GM18499 (cell line): Measurements from ENCODE around the gene NDC1.

Experiments used
- ATAC-seq: cut with Tn5 transposase; IDR thresholded peaks from one replicate; pipeline ENCODE4 v1.9.1; 2021; ENCODE audit warnings: moderate number of reproducible peaks; ENCODE audit not compliant: insufficient read depth, unreplicated experiment

Gene NDC1

GRCh38 chr1:53734650-53735211, 103.4 kb downstream of the NDC1 start:
- ATAC-seq: no peak

- ATAC-seq: no peak
Measured at GRCh38 chr1:53733975-53734649, 104.0 kb downstream of the NDC1 start.

GRCh38 chr1:53733447-53733931, 104.6 kb downstream of the NDC1 start:
- ATAC-seq: no peak

- no peak for ATAC-seq
Measured at GRCh38 chr1:53732912-53733317, 105.2 kb downstream of the NDC1 start.

- ATAC-seq: no peak
Measured at GRCh38 chr1:53732409-53732808, 105.7 kb downstream of the NDC1 start.

GRCh38 chr1:53731779-53732305, 106.3 kb downstream of the NDC1 start:
- no peak for ATAC-seq

- no peak for ATAC-seq
Measured at GRCh38 chr1:53731043-53731600, 107.0 kb downstream of the NDC1 start.

GRCh38 chr1:53730224-53730865, 107.8 kb downstream of the NDC1 start:
- ATAC-seq: no peak

- no peak for ATAC-seq
Measured at GRCh38 chr1:53729456-53730223, 108.5 kb downstream of the NDC1 start.

- ATAC-seq: no peak
Measured at GRCh38 chr1:53728702-53729455, 109.2 kb downstream of the NDC1 start.

GRCh38 chr1:53728196-53728595, 109.9 kb downstream of the NDC1 start:
- no peak for ATAC-seq

GRCh38 chr1:53727461-53728092, 110.5 kb downstream of the NDC1 start:
- ATAC-seq: no peak

- no peak for ATAC-seq
Measured at GRCh38 chr1:53726009-53726600, 112.0 kb downstream of the NDC1 start.

- no peak for ATAC-seq
Measured at GRCh38 chr1:53725238-53725689, 112.8 kb downstream of the NDC1 start.

- ATAC-seq: no peak
Measured at GRCh38 chr1:53722025-53722424, 116.1 kb downstream of the NDC1 start.

GRCh38 chr1:53721088-53721487, 117.0 kb downstream of the NDC1 start:
- ATAC-seq: no peak

- no peak for ATAC-seq
Measured at GRCh38 chr1:53719469-53719868, 118.6 kb downstream of the NDC1 start.

- ATAC-seq: no peak
Measured at GRCh38 chr1:53718443-53718842, 119.7 kb downstream of the NDC1 start.
